B cell (primary cell): ENCODE results near the gene FOXO1. TPM values are rescaled to one million over a fixed set of nuclear protein-coding genes. Genes with fewer than 3 reads are reported as not detected.

Experiments used
- ATAC-seq: fragments of 200-7000 bp; cut with Tn5 transposase; one replicate; pipeline ENCODE4 v1.10.0; 2021; ENCODE audit warnings: low read depth, mild to moderate bottlenecking, moderate number of reproducible peaks, moderate library complexity
- CTCF ChIA-PET: fragments of 350-600 bp; sonication (Branson Sonifier 250); formaldehyde crosslinking; loops from one replicate; lab custom pipeline; 2021; ENCODE audit warnings: antibody characterized with exemption, inconsistent platforms; lab: Charles Lee
- POLR2A ChIA-PET: fragments of 350-600 bp; sonication (Branson Sonifier 250); formaldehyde crosslinking; loops from one replicate; lab custom pipeline; 2021; ENCODE audit warnings: antibody characterized with exemption; lab: Charles Lee
- DNase-seq: peaks from one replicate; pipeline ENCODE4 v3.0.0; 2013
- H2AFZ ChIP-seq: 2 replicates; pipeline ENCODE4 v1.6.1; 2012; ENCODE audit warnings: mild to moderate bottlenecking, low read depth, low read length; ENCODE audit not compliant: insufficient read depth, poor library complexity, severe bottlenecking
- H3K27ac ChIP-seq, 2 donors: 1 replicate in 1 of 2; 2 replicates in 1 of 2; pipeline ENCODE4 v1.5.1; 2012 to 2013; ENCODE audit warnings: low read length in 2 of 2, mild to moderate bottlenecking in 2 of 2, moderate library complexity in 1 of 2
- H3K27me3 ChIP-seq, 4 experiments: fragments of 200-600 bp in 1 of 4; sonication (generic) in 1 of 4; replicated peaks in 1 of 4; 1 replicate in 2 of 4; 2 replicates in 2 of 4; pipeline versions ENCODE4 v1.6.1 to v1.7.0; 2013 to 2016; ENCODE audit warnings: low read length in 3 of 4, mild to moderate bottlenecking in 2 of 4, mixed read lengths in 1 of 4, moderate library complexity in 1 of 4; ENCODE audit not compliant: insufficient read depth in 4 of 4, control insufficient read depth in 3 of 4; ENCODE audit errors: control extremely low read depth in 1 of 4
- H3K36me3 ChIP-seq, 2 experiments: replicated peaks in 1 of 2; 1 replicate in 1 of 2; 2 replicates in 1 of 2; pipeline versions ENCODE4 v1.6.1 to v1.7.1; 2013; ENCODE audit warnings: low read length in 1 of 2; ENCODE audit not compliant: insufficient read depth in 2 of 2, control insufficient read depth in 1 of 2; ENCODE audit errors: control extremely low read depth in 1 of 2, extremely low read depth in 1 of 2
- H3K4me1 ChIP-seq, 2 donors: fragments of 200-600 bp in 1 of 2; sonication (generic) in 1 of 2; 1 replicate in 1 of 2; 2 replicates in 1 of 2; pipeline versions ENCODE4 v1.5.1 to v1.6.1; 2013 to 2017; ENCODE audit warnings: low read length in 2 of 2; ENCODE audit not compliant: control insufficient read depth in 2 of 2, insufficient read depth in 2 of 2
- H3K4me2 ChIP-seq: replicated peaks from 2 replicates; pipeline ENCODE3; 2012; ENCODE audit warnings: mild to moderate bottlenecking, low read depth, low read length; ENCODE audit not compliant: poor library complexity, severe bottlenecking
- H3K4me3 ChIP-seq, 5 experiments: fragments of 200-600 bp in 1 of 5; sonication (generic) in 1 of 5; 1 replicate in 3 of 5; 2 replicates in 2 of 5; pipeline versions ENCODE4 v1.5.1 to v1.7.0; 2011 to 2016; ENCODE audit warnings: low read length in 4 of 5, mild to moderate bottlenecking in 4 of 5, low read depth in 2 of 5, control low read depth in 1 of 5, moderate library complexity in 1 of 5; ENCODE audit not compliant: insufficient read depth in 1 of 5; ENCODE audit errors: control extremely low read depth in 1 of 5, extremely low read depth in 1 of 5
- H3K79me2 ChIP-seq: fragments of 200-600 bp; sonication (generic); one replicate; pipeline ENCODE4 v1.6.0; 2016; ENCODE audit warnings: low read length; ENCODE audit not compliant: control insufficient read depth, insufficient read depth
- H3K9ac ChIP-seq: fragments of 200-600 bp; sonication (generic); 2 replicates; pipeline ENCODE4 v1.6.1; 2017; ENCODE audit warnings: mild to moderate bottlenecking, low read length, moderate library complexity
- H3K9me3 ChIP-seq, 3 donors: one replicate each; pipeline versions ENCODE4 v1.6.1 to v1.7.1; 2013; ENCODE audit warnings: low read length in 2 of 3; ENCODE audit not compliant: control insufficient read depth in 2 of 3, insufficient read depth in 1 of 3; ENCODE audit errors: control extremely low read depth in 1 of 3
- H4K20me1 ChIP-seq: 2 replicates; pipeline ENCODE4 v1.6.0; 2012; ENCODE audit warnings: mild to moderate bottlenecking, low read length; ENCODE audit not compliant: insufficient read depth, control insufficient read depth, poor library complexity, severe bottlenecking
- H3K27ac Mint-ChIP-seq: one replicate; pipeline ENCODE4 v1.8.0; 2021; ENCODE audit warnings: mixed read lengths
- H3K27me3 Mint-ChIP-seq: one replicate; pipeline ENCODE4 v1.8.0; 2021; ENCODE audit warnings: mixed read lengths
- H3K4me1 Mint-ChIP-seq: one replicate; pipeline ENCODE4 v1.8.0; 2021; ENCODE audit warnings: mixed read lengths
- H3K4me3 Mint-ChIP-seq: one replicate; pipeline ENCODE4 v1.8.0; 2021; ENCODE audit warnings: mixed read lengths
- H3K9me3 Mint-ChIP-seq: one replicate; pipeline ENCODE4 v1.8.0; 2022; ENCODE audit warnings: mixed read lengths; ENCODE audit not compliant: insufficient read depth
- CTCF ChIP-seq: fragments of 200-600 bp; IDR thresholded peaks from one replicate; pipeline ENCODE4 v1.8.0; 2022; ENCODE audit warnings: antibody characterized with exemption, mild to moderate bottlenecking
- EZH2 ChIP-seq: IDR thresholded peaks from 2 replicates; pipeline ENCODE4 v1.6.1; 2012; ENCODE audit warnings: borderline replicate concordance, low read depth, mild to moderate bottlenecking, moderate library complexity, low read length; ENCODE audit not compliant: insufficient read depth, poor library complexity, severe bottlenecking
- WGBS: methylation state at CpG from one replicate; pipeline ENCODE4 v1.1.5; 2013; ENCODE audit warnings: missing lambda C conversion rate; ENCODE audit not compliant: insufficient coverage; 5-methylcytosine and 5-hydroxymethylcytosine counted together
- intact Hi-C: fragments of 100-400 bp; cut with micrococcal nuclease; formaldehyde crosslinking; loops from one replicate; pipeline ENCODE4 v1.10.0; 2022
- polyA plus RNA-seq: library from polyadenylated mRNA; depleted of rRNA; stranded (reverse); fragments of >200 nt; gene quantifications from 2 replicates; pipeline ENCODE4 v1.2.3, GENCODE V29; 2012
- total RNA-seq, 2 donors: library from RNA; stranded (reverse); fragments of 120-200 nt in 1 of 2; gene quantifications; 1 replicate in 1 of 2; 2 replicates in 1 of 2; pipeline versions ENCODE4 v1.2.3 to v1.2.4, GENCODE V29; 2013 to 2022

FOXO1 gene
- total and polyA plus RNA-seq, 2 donors (not counting 1 experiment from before 2014, with no cell fraction given): 22.8 to 77.9 TPM

GRCh38 chr13:40585911-40586471, 80.5 kb downstream of the FOXO1 start:
- Mint-ChIP-seq H3K27ac (peak overlapping the region; percentile 60), H3K9me3 (peaks cover 10% of the 10 kb centered on the region), H3K27me3 (no peaks in the 10 kb centered on the region), H3K4me3 (peak overlapping the region; percentile 40), H3K4me1 (peaks cover 85% of the 10 kb centered on the region)
- no CpG with 5 or more reads among the region's 1 CpG for WGBS
- no peak for TF ChIP-seq CTCF
- TF ChIP-seq EZH2: no peak
- ChIA-PET CTCF (no interaction called here), POLR2A (interaction anchor here (0.5 kb wide), 1 partner anchor 44 kb away, joined by 3 read pairs; no protein-coding TSS in a partner anchor)
- H3K4me3 ChIP-seq: no peak overlapping the region
- DNase-seq (no peak), ATAC-seq (no peak)
- no peak overlapping the region for H2AFZ ChIP-seq
- no peaks in the 10 kb centered on the region for H3K36me3 ChIP-seq
- no peak overlapping the region for H3K9ac ChIP-seq
- peaks cover 0 to 7% (median 1%) of the 10 kb centered on the region in 3 donors for H3K9me3 ChIP-seq
- H3K27me3 ChIP-seq: no peaks in the 10 kb centered on the region
- H4K20me1 ChIP-seq: no peaks in the 10 kb centered on the region
- H3K4me2 ChIP-seq: peak overlapping the region; percentile 77
- peaks cover 88 to 89% of the 10 kb centered on the region in 2 donors for H3K4me1 ChIP-seq
- H3K27ac ChIP-seq: peak overlapping the region; percentile 85 to 95
- intact Hi-C loops: loop anchor here (5.0 to 10.0 kb wide), 4 partner anchors 41 to 1551 kb away; partner anchors contain the start of genes NHLRC3 and PROSER1
- H3K79me2 ChIP-seq: peaks cover 95% of the 10 kb centered on the region

- intact Hi-C loops: loop anchor here (10.0 kb wide), 1 partner anchor 1549 kb away; the partner anchor contains the start of genes NHLRC3 and PROSER1
- H4K20me1 ChIP-seq: peaks cover 6% of the 10 kb centered on the region
Measured at GRCh38 chr13:40583738-40584137, 82.7 kb downstream of the FOXO1 start.

More at GRCh38 chr13:40583738-40584137, 82.7 kb downstream of the FOXO1 start:
- Histone ChIP-seq H3K27ac (peak overlapping the region; percentile 77 to 83), H3K9me3 (peaks cover 0 to 7% (median 1%) of the 10 kb centered on the region in 3 donors), H3K4me3 (no peak overlapping the region), H3K27me3 (no peaks in the 10 kb centered on the region), H3K4me2 (no peak overlapping the region), H3K4me1 (peaks cover 89% of the 10 kb centered on the region in 2 donors), H3K9ac (no peak overlapping the region), H2AFZ (no peak overlapping the region), H3K79me2 (peaks cover 96% of the 10 kb centered on the region), H3K36me3 (no peaks in the 10 kb centered on the region)
- Mint-ChIP-seq H3K4me1 (peaks cover 87% of the 10 kb centered on the region), H3K9me3 (peaks cover 10% of the 10 kb centered on the region), H3K27me3 (no peaks in the 10 kb centered on the region), H3K27ac (peak overlapping the region; percentile 67), H3K4me3 (peak overlapping the region; percentile 10)
- CTCF ChIA-PET: interaction anchor here (1.0 kb wide), 1 partner anchor 40 kb away, joined by 4 read pairs; no protein-coding TSS in a partner anchor
- ATAC-seq (no peak), DNase-seq (no peak)
- no peak for TF ChIP-seq EZH2
- no peak for TF ChIP-seq CTCF
- POLR2A ChIA-PET: interaction anchor here (0.7 kb wide), 1 partner anchor 527 kb away, joined by 4 read pairs; no protein-coding TSS in a partner anchor
